NCI-H128 (cell line): Measurements from ENCODE around the gene CDKN2AIP.

Experiments used
- DNase-seq: peaks from one replicate; lab custom pipeline; 2025; ENCODE audit not compliant: unreplicated experiment; lab: John Stamatoyannopoulos, UW

Gene CDKN2AIP

GRCh38 chr4:183492791-183493222 is 48.4 kb downstream of the CDKN2AIP start:
- DNase-seq, result no peak

GRCh38 chr4:183493246-183493645 is 48.8 kb downstream of the CDKN2AIP start:
- DNase-seq, result no peak

GRCh38 chr4:183495184-183495583 is 50.7 kb downstream of the CDKN2AIP start:
- no peak for DNase-seq
